Adrenal gland (tissue), 12 donors: Measurements from ENCODE around the gene PLXDC2. TPM values are rescaled to one million over a fixed set of nuclear protein-coding genes. Genes with fewer than 3 reads are reported as not detected.
"Not testable (repeated sequence)": the region's sequence is repeated elsewhere in the genome, so short reads cannot be mapped to it uniquely, and the experiment has no call there.

Experiments used
- DNase-seq, 7 donors: peaks; one replicate each; pipeline ENCODE4 v3.0.0-alpha.2; 2019 to 2020
- H3K27ac ChIP-seq, 5 donors: fragments of 200-600 bp; sonication (generic) in 4 of 5; 1 replicate in 3 of 5; 2 replicates in 2 of 5; pipeline versions ENCODE4 v1.5.1 to v1.8.0; 2016 to 2020; ENCODE audit warnings: mild to moderate bottlenecking in 1 of 5
- H3K27me3 ChIP-seq: fragments of 200-600 bp; 2 replicates; pipeline ENCODE4 v1.8.0; 2021
- H3K36me3 ChIP-seq, 2 donors: fragments of 200-600 bp; replicated peaks in 1 of 2; 1 replicate in 1 of 2; 2 replicates in 1 of 2; pipeline versions ENCODE4 v1.5.1 to v1.8.0; 2018 to 2022
- H3K4me1 ChIP-seq, 2 donors: fragments of 200-600 bp; replicated peaks in 1 of 2; 1 replicate in 1 of 2; 2 replicates in 1 of 2; pipeline versions ENCODE4 v1.5.1 to v1.8.0; 2018 to 2021
- H3K4me3 ChIP-seq, 4 donors: fragments of 200-600 bp; sonication (generic) in 3 of 4; one replicate each; pipeline ENCODE4 v1.5.1; 2016 to 2018
- H3K9me3 ChIP-seq, 3 donors: fragments of 200-600 bp; sonication (generic) in 1 of 3; replicated peaks in 1 of 3; 1 replicate in 2 of 3; 2 replicates in 1 of 3; pipeline versions ENCODE4 v1.5.1 to v1.8.0; 2016 to 2021
- CTCF ChIP-seq, 6 experiments: fragments of 450-650 bp in 4 of 6; fragments of 200-600 bp in 2 of 6; sonication (generic) in 1 of 6; IDR thresholded peaks; 1 replicate in 5 of 6; 2 replicates in 1 of 6; pipeline versions ENCODE4 v1.5.1 to v1.8.0; 2016 to 2021; ENCODE audit warnings: antibody characterized with exemption in 6 of 6, mild to moderate bottlenecking in 2 of 6, moderate library complexity in 1 of 6
- POLR2A ChIP-seq, 2 donors: fragments of 450-650 bp; IDR thresholded peaks; one replicate each; pipeline ENCODE4 v1.6.1; 2017; ENCODE audit warnings: antibody characterized with exemption in 2 of 2, mild to moderate bottlenecking in 2 of 2, moderate library complexity in 1 of 2
- WGBS, 4 donors: extraction: QIAGEN DNeasy Blood & Tissue Kit in 2 of 4; methylation state at CpG; one replicate each; pipeline versions ENCODE4 v1.1.5 to v1.1.7; 2013 to 2017; 5-methylcytosine and 5-hydroxymethylcytosine counted together
- intact Hi-C, 2 donors: fragments of 100-400 bp; cut with DNase I; formaldehyde crosslinking; loops; one replicate each; pipeline versions ENCODE4 v1.14.1 to v1.15.0; 2022 to 2023
- polyA plus RNA-seq, 3 donors: library from polyadenylated mRNA; stranded (reverse); fragments of 200-250 nt in 2 of 3; fragments of 350-450 nt in 1 of 3; fragmentation: Illumina TruSeq in 1 of 3; extraction: RNeasy Lipid Tissue Mini Kit (QIAGEN cat#74804) in 1 of 3; gene quantifications; one replicate each; pipeline ENCODE4 v1.2.3, GENCODE V29; 2013 to 2014
- total RNA-seq, 9 donors: library from RNA; depleted of rRNA in 4 of 9; stranded (reverse); fragments of >200 nt in 4 of 9; fragments of 120-200 nt in 1 of 9; fragmentation: NEBNext Ultra II Directional in 1 of 9; extraction: Animal tissue kit (Norgen Biotek cat#: 25700) in 1 of 9; gene quantifications; one replicate each; pipeline versions ENCODE4 v1.1.0 to v1.2.4, GENCODE V29; 2013 to 2023
- donor health status: healthy with polysubstance abuse.
- donor health status: Bipolar disorder and iron deficiency.
- donor health status: DM: yes; HTN: yes; CAD: no.
- donor health status: DM: no; HTN: no; CAD: no.
- donor health status: DM: no; HTN: no; CAD: no.
- donor health status: DM: yes; HTN: yes; CAD: no.

Gene PLXDC2
- total and polyA plus RNA-seq, 12 donors = 12.1 to 127 (median 75.1) TPM

DNA sequence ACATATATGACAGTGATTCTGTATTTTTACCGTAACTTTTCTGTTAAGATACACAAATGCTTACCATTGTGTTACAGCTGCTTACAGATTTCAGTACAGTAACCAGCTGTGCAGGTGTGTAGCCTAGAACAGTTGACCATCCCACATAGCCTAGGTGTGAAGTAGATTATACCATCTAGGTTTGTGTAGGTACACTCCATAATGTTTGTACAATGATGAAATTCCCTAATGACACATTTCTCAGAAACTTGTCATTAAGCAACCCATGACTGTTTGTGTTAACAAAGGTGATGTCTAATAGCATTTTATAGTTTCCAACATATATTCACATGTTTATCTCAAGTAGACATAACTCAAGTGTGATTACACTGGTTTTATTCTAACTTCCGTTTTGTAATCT, 218.5 kb downstream of the PLXDC2 start:
- Histone ChIP-seq H3K9me3 (no peaks in the 10 kb centered on the region), H3K36me3 (no peaks in the 10 kb centered on the region), H3K4me3 (no peak overlapping the region), H3K27ac (no peak overlapping the region), H3K4me1 (no peaks in the 10 kb centered on the region), H3K27me3 (no peaks in the 10 kb centered on the region)
- no peak for DNase-seq
- WGBS, 4 donors = 84 to 97% (median 90%) methylated on average over 2 of the region's 2 CpGs
- TF ChIP-seq CTCF (IDR thresholded peaks at IDR 0.05) = no peak
- no peak for TF ChIP-seq POLR2A (IDR thresholded peaks at IDR 0.05)
- intact Hi-C loops = no loop called here

GRCh38 chr10:20040012-20040411, 223.8 kb downstream of the PLXDC2 start:
- intact Hi-C loops = no loop called here
- no peaks in the 10 kb centered on the region for H3K27me3 ChIP-seq
- peak in 6 of 7 donors; percentile 28 to 74 (median 54) for DNase-seq
- no peak overlapping the region for H3K27ac ChIP-seq
- 62 to 76% (median 68%) methylated on average over 6 of the region's 6 CpGs for WGBS, 4 donors
- TF ChIP-seq POLR2A (IDR thresholded peaks at IDR 0.05) = no peak
- TF ChIP-seq CTCF (IDR thresholded peaks at IDR 0.05) = no peak
- H3K4me1 ChIP-seq = no peaks in the 10 kb centered on the region
- no peak overlapping the region for H3K4me3 ChIP-seq
- no peaks in the 10 kb centered on the region for H3K36me3 ChIP-seq
- H3K9me3 ChIP-seq = no peaks in the 10 kb centered on the region

DNA sequence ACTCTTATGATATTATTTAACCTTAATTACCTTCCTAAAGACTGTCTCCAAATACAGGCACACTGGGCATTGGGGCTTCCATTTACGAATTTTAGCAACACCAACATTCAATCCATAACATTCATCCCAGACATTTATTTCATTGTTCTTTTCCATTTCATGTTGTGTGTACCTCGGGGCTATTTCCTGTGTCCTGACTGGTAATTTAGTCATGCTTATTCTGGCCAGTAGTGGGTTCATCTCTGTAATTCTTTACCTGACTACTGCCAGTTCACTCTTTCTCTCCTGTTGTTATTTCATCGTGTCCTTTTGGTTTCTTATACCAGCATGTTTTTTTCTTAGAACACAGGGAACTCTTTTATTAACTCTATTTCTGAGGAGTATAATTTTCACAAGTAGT, 225.7 kb downstream of the PLXDC2 start:
- intact Hi-C loops = no loop called here
- Histone ChIP-seq H3K27me3 (no peaks in the 10 kb centered on the region), H3K4me1 (no peaks in the 10 kb centered on the region), H3K36me3 (no peaks in the 10 kb centered on the region), H3K27ac (no peak overlapping the region), H3K9me3 (no peaks in the 10 kb centered on the region), H3K4me3 (no peak overlapping the region)
- 80 to 85% (median 82%) methylated on average over 3 of the region's 3 CpGs for WGBS, 4 donors
- TF ChIP-seq CTCF (IDR thresholded peaks at IDR 0.05) = no peak
- TF ChIP-seq POLR2A (IDR thresholded peaks at IDR 0.05) = no peak
- DNase-seq = no peak

DNA sequence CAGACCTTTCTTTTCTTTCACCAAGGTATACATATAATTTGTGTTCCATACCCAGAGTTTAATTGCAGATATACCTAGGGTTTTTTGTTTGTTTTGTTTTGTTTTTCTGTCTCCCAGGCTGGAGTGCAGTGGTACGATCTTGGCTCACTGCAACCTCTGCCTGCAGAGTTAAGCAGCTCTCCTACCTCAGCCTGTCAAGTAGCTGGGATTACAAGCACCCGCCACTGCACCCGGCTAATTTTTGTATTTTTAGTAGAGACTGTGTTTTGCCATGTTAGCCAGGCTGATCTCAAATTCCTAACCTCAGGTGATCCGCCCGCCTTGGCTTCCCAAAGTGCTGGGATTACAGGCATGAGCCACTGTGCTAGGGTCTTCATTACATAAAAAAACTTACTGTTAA, 228.9 kb downstream of the PLXDC2 start:
- H3K9me3 ChIP-seq, intact Hi-C loops, H3K27ac ChIP-seq, H3K4me1 ChIP-seq, H3K4me3 ChIP-seq, H3K27me3 ChIP-seq, DNase-seq, H3K36me3 ChIP-seq: not testable (repeated sequence)
- WGBS, 4 donors = 95 to 96% (median 95%) methylated on average over 5 of the region's 5 CpGs

DNA sequence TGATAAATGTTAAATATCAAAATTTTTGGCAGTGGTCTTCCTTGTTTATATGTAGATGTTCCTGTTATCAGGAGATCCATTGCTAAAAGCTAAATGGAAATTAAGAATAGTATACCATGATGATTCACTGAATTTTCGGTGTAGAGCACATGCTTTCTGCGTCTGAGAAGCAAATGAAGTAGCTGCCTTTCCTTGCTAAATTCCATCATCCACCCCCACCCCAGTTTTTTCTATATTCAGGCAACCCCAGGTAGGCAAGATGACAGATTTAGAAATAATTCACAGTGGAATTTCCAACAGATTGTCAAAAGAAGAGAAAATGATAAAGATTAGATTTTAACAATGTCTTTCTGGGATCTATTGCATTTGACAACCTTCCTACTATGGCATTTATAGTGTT, 231.9 kb downstream of the PLXDC2 start:
- Histone ChIP-seq H3K9me3 (no peaks in the 10 kb centered on the region), H3K4me3 (no peak overlapping the region), H3K36me3 (no peaks in the 10 kb centered on the region), H3K27me3 (no peaks in the 10 kb centered on the region), H3K27ac (no peak overlapping the region), H3K4me1 (no peaks in the 10 kb centered on the region)
- WGBS, 4 donors = 96 to 99% (median 97%) methylated on average over 2 of the region's 2 CpGs
- intact Hi-C loops = no loop called here
- no peak for DNase-seq
- TF ChIP-seq CTCF (IDR thresholded peaks at IDR 0.05) (no peak), POLR2A (IDR thresholded peaks at IDR 0.05) (no peak)
